Neural cell (in vitro differentiated cells): Measurements from ENCODE around the gene SFXN4. TPM values are rescaled to one million over a fixed set of nuclear protein-coding genes. Genes with fewer than 3 reads are reported as not detected.

Experiments
- H2AFZ ChIP-seq: fragments of 200-600, 300-800 bp; sonication (generic), shearing (Covaris generic); 2 replicates; pipeline ENCODE4 v1.6.0; 2014; ENCODE audit warnings: low read depth, mild to moderate bottlenecking, antibody characterized with exemption, low read length, moderate library complexity
- H3F3A ChIP-seq: fragments of 200-600 bp; shearing (Covaris generic); 2 replicates; pipeline ENCODE4 v1.6.1; 2016; ENCODE audit warnings: mild to moderate bottlenecking, moderate library complexity, mixed read lengths, antibody characterized with exemption, low read length; ENCODE audit not compliant: insufficient read depth, poor library complexity, severe bottlenecking
- H3K27ac ChIP-seq: fragments of 200-600, 300-800 bp; sonication (generic), shearing (Covaris generic); 2 replicates; pipeline ENCODE4 v1.5.1; 2014; ENCODE audit warnings: mild to moderate bottlenecking, low read length, moderate library complexity
- H3K27me3 ChIP-seq: fragments of 300-800, 200-600 bp; sonication (generic), shearing (Covaris generic); 2 replicates; pipeline ENCODE4 v1.6.0; 2014; ENCODE audit warnings: mild to moderate bottlenecking, low read depth, low read length, moderate library complexity; ENCODE audit not compliant: insufficient read depth
- H3K36me3 ChIP-seq: fragments of 300-800, 200-600 bp; sonication (generic), shearing (Covaris generic); 2 replicates; pipeline ENCODE4 v1.5.1; 2014; ENCODE audit warnings: mild to moderate bottlenecking, antibody characterized with exemption, low read length, moderate library complexity; ENCODE audit not compliant: insufficient read depth
- H3K4me2 ChIP-seq: fragments of 300-800, 200-600 bp; sonication (generic), shearing (Covaris generic); 2 replicates; pipeline ENCODE4 v1.6.0; 2014; ENCODE audit warnings: mild to moderate bottlenecking, low read length
- H3K4me3 ChIP-seq: fragments of 300-800, 200-600 bp; sonication (generic), shearing (Covaris generic); 2 replicates; pipeline ENCODE4 v1.5.1; 2014; ENCODE audit warnings: mild to moderate bottlenecking, low read length, moderate library complexity
- H3K79me2 ChIP-seq: fragments of 200-600 bp; shearing (Covaris generic); replicated peaks from 2 replicates; pipeline ENCODE4 v1.6.0; 2014; ENCODE audit warnings: mild to moderate bottlenecking, low read length, moderate library complexity; ENCODE audit not compliant: insufficient read depth
- H3K9ac ChIP-seq: fragments of 300-800, 200-600 bp; sonication (generic), shearing (Covaris generic); 2 replicates; pipeline ENCODE4 v1.6.1; 2016; ENCODE audit warnings: mild to moderate bottlenecking, low read length, mixed read lengths
- H3K9me2 ChIP-seq: fragments of 200-600 bp; shearing (Covaris generic); 2 replicates; pipeline ENCODE4 v1.6.1; 2016; ENCODE audit warnings: mild to moderate bottlenecking, low read length, mixed read lengths; ENCODE audit not compliant: insufficient read depth
- H3K9me3 ChIP-seq: fragments of 200-600, 300-800 bp; sonication (generic), shearing (Covaris generic); 2 replicates; pipeline ENCODE4 v1.6.1; 2016; ENCODE audit warnings: mild to moderate bottlenecking, mixed run types, low read length, moderate library complexity, mixed read lengths
- H4K20me1 ChIP-seq: fragments of 200-600 bp; shearing (Covaris generic); 2 replicates; pipeline ENCODE4 v1.6.1; 2016; ENCODE audit warnings: mild to moderate bottlenecking, mixed run types; ENCODE audit not compliant: insufficient read depth
- EP300 ChIP-seq: fragments of 450-650 bp; conservative IDR thresholded peaks from 2 replicates; pipeline ENCODE4 v1.6.1; 2014; ENCODE audit warnings: antibody characterized with exemption, mild to moderate bottlenecking, moderate library complexity; ENCODE audit not compliant: poor library complexity, severe bottlenecking
- EZH2 ChIP-seq: fragments of 200-600, 300-800 bp; shearing (Covaris generic), sonication (generic); IDR thresholded peaks from 2 replicates; pipeline ENCODE4 v1.6.1; 2014; ENCODE audit warnings: antibody characterized with exemption, low read length, borderline replicate concordance, mild to moderate bottlenecking; ENCODE audit not compliant: insufficient read depth, poor library complexity, severe bottlenecking
- MXI1 ChIP-seq: fragments of 450-650 bp; conservative IDR thresholded peaks from 2 replicates; pipeline ENCODE4 v1.6.1; 2014; ENCODE audit warnings: antibody characterized with exemption, mild to moderate bottlenecking; ENCODE audit not compliant: poor library complexity, severe bottlenecking
- POLR2AphosphoS5 ChIP-seq: IDR thresholded peaks from 2 replicates; pipeline ENCODE4 v1.6.1; 2012
- RAD21 ChIP-seq: fragments of 450-650 bp; conservative IDR thresholded peaks from 2 replicates; pipeline ENCODE4 v1.6.1; 2014; ENCODE audit warnings: antibody characterized with exemption, mild to moderate bottlenecking, moderate library complexity
- SMC3 ChIP-seq: fragments of 450-650 bp; conservative IDR thresholded peaks from 2 replicates; pipeline ENCODE4 v1.6.1; 2014; ENCODE audit warnings: antibody characterized with exemption, mild to moderate bottlenecking, moderate library complexity; ENCODE audit not compliant: poor library complexity
- TAF1 ChIP-seq: IDR thresholded peaks from 2 replicates; pipeline ENCODE4 v1.6.1; 2012; ENCODE audit warnings: low read depth
- polyA plus RNA-seq: library from polyadenylated mRNA; depleted of rRNA; stranded (reverse); fragments of >200 nt; gene quantifications from 2 replicates; pipeline ENCODE4 v1.2.3, GENCODE V29; 2014
- TF ChIP-seq, protein P1 (sequence below): fragments of 450-650 bp; IDR thresholded peaks from 2 replicates; pipeline ENCODE4 v1.5.1; 2014; ENCODE audit warnings: antibody characterized with exemption, mild to moderate bottlenecking, moderate library complexity; ENCODE audit not compliant: poor library complexity, severe bottlenecking
- TF ChIP-seq, protein P2 (sequence below): IDR thresholded peaks from 2 replicates; pipeline ENCODE4 v1.6.1; 2012; ENCODE audit warnings: borderline replicate concordance

Gene SFXN4
- polyA plus RNA-seq, 1 donor from 2014 or later: 23.7 TPM

DNA sequence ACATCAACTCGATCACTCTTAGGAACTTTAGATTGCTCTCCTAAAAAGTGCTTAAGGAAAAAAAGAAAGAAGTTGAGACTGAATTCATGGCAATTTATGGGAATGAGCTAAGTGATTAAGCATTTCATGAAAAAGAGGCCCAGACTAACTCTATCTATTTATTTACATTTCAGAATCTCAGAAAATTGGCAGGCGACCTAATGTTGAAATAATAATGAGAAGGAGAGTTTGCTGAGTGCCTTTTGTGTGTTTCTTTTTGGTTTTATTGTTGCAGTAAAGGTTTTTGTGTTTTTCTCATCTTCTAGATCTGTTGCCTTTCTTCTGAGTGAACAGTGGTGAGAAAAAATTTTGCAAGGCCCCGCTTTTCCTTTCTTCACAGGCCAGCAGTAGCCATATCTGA lies 45.7 kb upstream of the SFXN4 start:
- H2AFZ ChIP-seq: no peak overlapping the region
- no peak overlapping the region for H3K27ac ChIP-seq
- peaks cover 4% of the 10 kb centered on the region for H3F3A ChIP-seq
- H3K36me3 ChIP-seq: no peaks in the 10 kb centered on the region
- H4K20me1 ChIP-seq: no peaks in the 10 kb centered on the region
- TF ChIP-seq, protein P1, sequence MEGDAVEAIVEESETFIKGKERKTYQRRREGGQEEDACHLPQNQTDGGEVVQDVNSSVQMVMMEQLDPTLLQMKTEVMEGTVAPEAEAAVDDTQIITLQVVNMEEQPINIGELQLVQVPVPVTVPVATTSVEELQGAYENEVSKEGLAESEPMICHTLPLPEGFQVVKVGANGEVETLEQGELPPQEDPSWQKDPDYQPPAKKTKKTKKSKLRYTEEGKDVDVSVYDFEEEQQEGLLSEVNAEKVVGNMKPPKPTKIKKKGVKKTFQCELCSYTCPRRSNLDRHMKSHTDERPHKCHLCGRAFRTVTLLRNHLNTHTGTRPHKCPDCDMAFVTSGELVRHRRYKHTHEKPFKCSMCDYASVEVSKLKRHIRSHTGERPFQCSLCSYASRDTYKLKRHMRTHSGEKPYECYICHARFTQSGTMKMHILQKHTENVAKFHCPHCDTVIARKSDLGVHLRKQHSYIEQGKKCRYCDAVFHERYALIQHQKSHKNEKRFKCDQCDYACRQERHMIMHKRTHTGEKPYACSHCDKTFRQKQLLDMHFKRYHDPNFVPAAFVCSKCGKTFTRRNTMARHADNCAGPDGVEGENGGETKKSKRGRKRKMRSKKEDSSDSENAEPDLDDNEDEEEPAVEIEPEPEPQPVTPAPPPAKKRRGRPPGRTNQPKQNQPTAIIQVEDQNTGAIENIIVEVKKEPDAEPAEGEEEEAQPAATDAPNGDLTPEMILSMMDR: no peak
- TF ChIP-seq RAD21 (no peak), POLR2AphosphoS5 (no peak), EP300 (no peak), TAF1 (no peak), SMC3 (no peak), MXI1 (no peak), EZH2 (no peak)
- TF ChIP-seq, protein P2, sequence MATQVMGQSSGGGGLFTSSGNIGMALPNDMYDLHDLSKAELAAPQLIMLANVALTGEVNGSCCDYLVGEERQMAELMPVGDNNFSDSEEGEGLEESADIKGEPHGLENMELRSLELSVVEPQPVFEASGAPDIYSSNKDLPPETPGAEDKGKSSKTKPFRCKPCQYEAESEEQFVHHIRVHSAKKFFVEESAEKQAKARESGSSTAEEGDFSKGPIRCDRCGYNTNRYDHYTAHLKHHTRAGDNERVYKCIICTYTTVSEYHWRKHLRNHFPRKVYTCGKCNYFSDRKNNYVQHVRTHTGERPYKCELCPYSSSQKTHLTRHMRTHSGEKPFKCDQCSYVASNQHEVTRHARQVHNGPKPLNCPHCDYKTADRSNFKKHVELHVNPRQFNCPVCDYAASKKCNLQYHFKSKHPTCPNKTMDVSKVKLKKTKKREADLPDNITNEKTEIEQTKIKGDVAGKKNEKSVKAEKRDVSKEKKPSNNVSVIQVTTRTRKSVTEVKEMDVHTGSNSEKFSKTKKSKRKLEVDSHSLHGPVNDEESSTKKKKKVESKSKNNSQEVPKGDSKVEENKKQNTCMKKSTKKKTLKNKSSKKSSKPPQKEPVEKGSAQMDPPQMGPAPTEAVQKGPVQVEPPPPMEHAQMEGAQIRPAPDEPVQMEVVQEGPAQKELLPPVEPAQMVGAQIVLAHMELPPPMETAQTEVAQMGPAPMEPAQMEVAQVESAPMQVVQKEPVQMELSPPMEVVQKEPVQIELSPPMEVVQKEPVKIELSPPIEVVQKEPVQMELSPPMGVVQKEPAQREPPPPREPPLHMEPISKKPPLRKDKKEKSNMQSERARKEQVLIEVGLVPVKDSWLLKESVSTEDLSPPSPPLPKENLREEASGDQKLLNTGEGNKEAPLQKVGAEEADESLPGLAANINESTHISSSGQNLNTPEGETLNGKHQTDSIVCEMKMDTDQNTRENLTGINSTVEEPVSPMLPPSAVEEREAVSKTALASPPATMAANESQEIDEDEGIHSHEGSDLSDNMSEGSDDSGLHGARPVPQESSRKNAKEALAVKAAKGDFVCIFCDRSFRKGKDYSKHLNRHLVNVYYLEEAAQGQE: no peak
- H3K27me3 ChIP-seq: no peaks in the 10 kb centered on the region
- H3K79me2 ChIP-seq: peaks cover 11% of the 10 kb centered on the region
- no peak overlapping the region for H3K4me3 ChIP-seq
- no peak overlapping the region for H3K4me2 ChIP-seq
- no peaks in the 10 kb centered on the region for H3K9me2 ChIP-seq
- no peak overlapping the region for H3K9ac ChIP-seq
- H3K9me3 ChIP-seq: no peaks in the 10 kb centered on the region

DNA sequence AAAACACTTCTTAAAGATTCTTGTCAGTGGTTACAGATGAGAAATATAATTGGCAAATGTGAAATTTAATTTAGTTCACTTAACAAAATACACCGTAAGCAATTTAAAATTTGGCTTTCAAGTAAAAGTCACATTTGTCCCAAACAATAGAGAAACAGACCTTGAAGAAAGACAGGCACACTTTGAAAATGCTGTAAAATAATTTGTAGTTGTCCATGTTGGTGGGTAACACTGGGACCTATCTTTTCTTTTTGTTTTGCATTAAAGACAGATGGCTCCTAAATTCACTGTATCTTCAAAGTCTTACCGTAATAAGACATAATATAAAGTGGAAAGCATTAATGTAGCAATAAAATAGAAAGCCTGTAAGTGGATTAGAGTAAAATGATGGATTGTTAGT lies 45.1 kb upstream of the SFXN4 start:
- Histone ChIP-seq H3K9me3 (no peaks in the 10 kb centered on the region), H3K79me2 (peaks cover 11% of the 10 kb centered on the region)

More for the DNA sequence above, 45.1 kb upstream of the SFXN4 start:
- Histone ChIP-seq H3K4me2 (peak overlapping the region; percentile 80), H2AFZ (no peak overlapping the region), H4K20me1 (no peaks in the 10 kb centered on the region), H3F3A (peaks cover 4% of the 10 kb centered on the region), H3K27me3 (no peaks in the 10 kb centered on the region), H3K9me2 (no peaks in the 10 kb centered on the region), H3K27ac (no peak overlapping the region), H3K4me3 (peak overlapping the region; percentile 77), H3K9ac (no peak overlapping the region), H3K36me3 (no peaks in the 10 kb centered on the region)
- no peak for TF ChIP-seq TAF1
- no peak for TF ChIP-seq SMC3
- TF ChIP-seq, protein P1: no peak
- no peak for TF ChIP-seq MXI1
- no peak for TF ChIP-seq POLR2AphosphoS5
- TF ChIP-seq RAD21: no peak
- TF ChIP-seq, protein P2: no peak
- TF ChIP-seq EZH2: no peak
- no peak for TF ChIP-seq EP300
